Posterior cingulate gyrus (tissue), 11 donors: Measurements from ENCODE around the gene WNT9B.
"Not testable (repeated sequence)": the region's sequence is repeated elsewhere in the genome, so short reads cannot be mapped to it uniquely, and the experiment has no call there.

ENCODE experiments used
- DNase-seq, 10 donors: peaks; one replicate each; pipeline versions ENCODE4 v3.0.0 to v3.0.0-alpha.2; 2020 to 2021; ENCODE audit warnings: mixed read lengths in 3 of 10
- intact Hi-C: fragments of 100-400 bp; cut with DNase I; formaldehyde crosslinking; loops from one replicate; pipeline ENCODE4 v1.15.1; 2023

The WNT9B gene

GRCh38 chr17:46895171-46895570, 43.8 kb downstream of the WNT9B start:
- intact Hi-C loops: no loop called here
- DNase-seq: peak in 1 of 10 donors; percentile 67

DNA sequence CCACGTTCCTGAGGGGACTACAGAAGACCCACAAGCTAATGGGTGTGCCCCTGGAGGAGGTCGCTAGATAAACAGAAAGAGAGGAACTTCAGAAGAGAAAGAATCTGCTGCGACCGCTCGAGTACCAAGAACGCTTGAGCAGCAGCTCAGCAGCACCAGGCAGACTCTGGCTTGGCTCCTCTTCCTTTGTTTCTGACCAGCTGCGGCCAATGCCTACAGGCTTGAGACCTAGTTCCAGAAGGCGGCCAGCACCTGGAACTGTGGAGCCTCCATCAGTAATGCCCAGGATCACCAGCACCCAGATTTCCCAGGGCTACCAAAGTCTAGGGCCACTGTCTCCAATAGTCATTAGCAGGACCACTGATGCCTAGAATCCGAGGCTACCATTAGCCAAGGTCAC, 45.6 kb downstream of the WNT9B start:
- peak in 1 of 10 donors; percentile 17 for DNase-seq
- intact Hi-C loops: no loop called here

DNA sequence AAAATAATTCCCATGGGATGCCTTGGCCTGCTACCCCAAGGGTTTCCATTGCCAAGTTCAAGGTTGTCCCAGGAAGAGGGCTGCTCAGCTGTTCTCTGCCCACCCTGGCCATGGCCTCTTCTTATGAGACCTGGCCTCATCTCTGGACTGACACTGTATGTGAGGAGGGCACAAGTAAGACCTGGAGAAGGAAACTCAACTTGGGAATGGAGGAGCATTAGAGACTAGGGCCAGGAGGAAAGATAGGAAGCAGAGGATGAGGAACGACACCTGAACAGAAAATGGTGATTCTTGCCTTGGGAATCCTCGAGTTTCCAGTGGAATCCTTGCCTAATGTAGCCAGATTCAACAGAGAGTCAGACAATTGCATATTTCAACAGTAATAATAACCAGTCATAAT, 47.0 kb downstream of the WNT9B start:
- no peak for DNase-seq
- intact Hi-C loops: no loop called here

GRCh38 chr17:46898860-46899259, 47.5 kb downstream of the WNT9B start:
- peak in 1 of 10 donors; percentile 13 for DNase-seq
- intact Hi-C loops: no loop called here

- peak in 1 of 10 donors; percentile 10 for DNase-seq
- intact Hi-C loops: no loop called here
Measured at GRCh38 chr17:46901291-46901690, 49.9 kb downstream of the WNT9B start.

- peak in 1 of 10 donors; percentile 15 for DNase-seq
Measured at GRCh38 chr17:46903762-46904672, 52.6 kb downstream of the WNT9B start.

DNA sequence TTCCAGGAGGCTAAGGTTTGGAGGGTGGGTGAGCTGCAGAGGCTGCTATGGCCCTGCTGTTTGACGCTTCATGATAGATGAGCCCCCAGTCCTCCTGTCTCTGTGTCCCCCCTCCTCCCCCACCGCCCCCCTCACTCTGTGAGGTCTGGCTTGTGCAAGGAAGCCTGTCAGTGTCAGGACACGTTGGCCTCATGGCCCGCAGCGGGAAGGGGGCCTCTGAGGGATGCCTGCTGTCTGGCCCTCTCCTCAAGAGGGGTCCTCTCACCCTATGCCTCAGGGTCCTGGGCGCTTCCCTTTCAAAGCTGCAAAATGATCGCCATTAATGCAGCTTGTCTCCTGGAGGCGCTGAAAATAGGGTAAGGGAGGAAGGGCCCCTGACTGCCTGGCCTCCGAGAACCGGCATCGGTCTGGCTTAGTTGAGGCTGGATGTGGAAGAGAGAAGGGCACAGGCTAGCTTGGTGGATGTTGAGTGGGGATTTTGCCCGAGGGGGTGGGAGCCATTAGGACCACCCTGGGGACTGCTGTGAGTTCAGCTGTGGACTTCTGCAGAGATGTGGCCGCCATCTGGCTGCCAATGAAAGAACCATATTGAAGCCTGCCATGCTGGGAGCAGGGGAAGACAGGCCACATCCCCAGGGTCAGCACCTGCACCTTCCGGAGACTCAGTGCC, 56.8 kb downstream of the WNT9B start:
- intact Hi-C loops: no loop called here
- DNase-seq: no peak

More at GRCh38 chr17:46903762-46904672, 52.6 kb downstream of the WNT9B start:
- intact Hi-C loops: no loop called here

DNA sequence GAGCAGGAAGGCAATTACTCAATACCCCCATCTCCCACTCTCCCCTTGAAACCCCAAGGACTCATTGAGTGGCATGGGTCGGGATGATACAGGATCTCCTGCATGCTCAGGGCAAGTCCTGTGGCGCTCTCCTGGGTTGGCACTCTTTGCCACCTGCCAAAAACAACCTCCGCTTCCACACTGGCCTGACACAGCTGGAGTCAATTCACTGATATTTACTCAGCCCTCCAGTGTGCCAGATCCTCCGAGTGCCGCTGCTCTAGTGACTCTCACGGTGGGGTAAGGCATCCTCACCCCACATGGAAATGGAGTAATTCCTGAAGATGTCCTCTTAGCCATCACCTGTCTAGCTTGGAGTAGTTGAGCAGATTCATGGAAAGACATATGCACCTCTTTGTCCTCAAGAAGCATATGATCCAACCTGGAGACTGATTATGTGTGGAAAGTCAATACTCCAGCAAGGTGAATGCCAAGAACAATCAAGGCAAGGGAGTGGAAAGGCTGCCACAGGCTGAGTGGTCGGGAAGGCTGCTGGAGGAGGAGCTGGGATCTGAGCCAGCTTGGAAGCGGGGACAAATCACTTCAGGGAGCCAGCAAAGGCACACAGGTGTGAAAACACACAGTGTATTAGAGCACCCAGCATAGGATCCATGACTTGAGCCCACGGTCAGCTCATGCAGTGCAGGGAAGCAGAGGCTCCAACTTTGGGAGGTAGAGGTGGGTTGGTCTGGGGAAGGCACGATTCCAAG, 59.0 kb downstream of the WNT9B start:
- intact Hi-C loops: no loop called here
- DNase-seq: no peak

GRCh38 chr17:46911311-46911710, 59.9 kb downstream of the WNT9B start:
- intact Hi-C loops: no loop called here
- DNase-seq: no peak

DNA sequence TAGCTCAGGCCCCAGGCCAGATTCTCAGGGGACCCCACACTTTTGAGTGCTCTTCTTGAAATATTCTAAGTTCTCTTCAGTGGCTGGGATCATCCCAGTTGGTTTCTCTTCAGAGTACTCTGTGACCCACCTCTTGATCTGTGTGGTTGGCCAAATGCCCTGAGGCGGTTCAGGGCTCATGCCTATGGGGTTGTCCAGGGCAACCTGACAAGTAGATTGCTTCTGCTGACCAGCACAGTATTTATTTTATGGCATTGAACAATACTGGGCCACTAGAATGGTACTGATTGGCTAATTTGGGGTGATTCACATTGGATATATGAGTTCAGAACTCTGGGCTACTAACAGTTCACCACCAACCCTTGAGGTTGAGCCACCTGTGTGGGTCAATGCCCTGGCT, 64.2 kb downstream of the WNT9B start:
- DNase-seq: no peak
- intact Hi-C loops: no loop called here

DNA sequence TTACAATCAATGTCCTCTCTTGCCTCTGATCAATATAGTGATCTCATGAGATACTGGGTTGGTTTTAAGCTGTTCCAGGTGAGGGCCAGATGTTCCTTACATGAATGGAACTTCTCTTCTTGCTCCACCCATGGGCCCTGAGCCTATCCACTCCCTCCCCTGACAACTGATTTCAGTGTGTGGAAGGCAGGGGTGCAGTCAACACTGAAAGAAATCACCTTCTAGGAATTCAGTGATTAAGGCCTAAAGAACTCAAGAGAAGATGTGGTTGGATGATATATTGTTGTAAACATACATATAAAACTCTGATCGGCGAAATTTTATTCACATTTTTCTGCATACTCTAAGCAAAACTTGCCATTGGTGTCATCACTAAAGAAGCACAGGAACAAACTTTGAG, 64.8 kb downstream of the WNT9B start:
- DNase-seq: no peak
- intact Hi-C loops: no loop called here

DNA sequence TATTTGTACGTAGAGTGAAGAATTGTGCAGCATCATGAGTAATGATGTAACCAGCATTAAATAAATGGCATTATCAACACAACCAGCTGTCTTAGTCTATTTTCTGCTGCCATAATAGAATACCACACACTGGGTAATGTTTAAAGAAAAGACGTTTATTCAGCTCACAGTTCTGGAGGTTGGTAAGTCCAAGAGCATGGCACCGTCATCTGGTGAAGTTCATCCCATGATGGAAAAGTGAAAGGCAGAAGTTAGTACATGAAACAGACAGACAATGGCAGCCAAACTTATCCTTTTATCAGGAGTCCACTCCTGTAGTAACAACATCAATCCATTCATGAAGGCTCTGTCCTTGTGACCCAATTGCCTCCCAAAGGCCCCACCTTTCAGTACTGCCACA, 65.2 kb downstream of the WNT9B start:
- intact Hi-C loops: no loop called here
- DNase-seq: no peak

DNA sequence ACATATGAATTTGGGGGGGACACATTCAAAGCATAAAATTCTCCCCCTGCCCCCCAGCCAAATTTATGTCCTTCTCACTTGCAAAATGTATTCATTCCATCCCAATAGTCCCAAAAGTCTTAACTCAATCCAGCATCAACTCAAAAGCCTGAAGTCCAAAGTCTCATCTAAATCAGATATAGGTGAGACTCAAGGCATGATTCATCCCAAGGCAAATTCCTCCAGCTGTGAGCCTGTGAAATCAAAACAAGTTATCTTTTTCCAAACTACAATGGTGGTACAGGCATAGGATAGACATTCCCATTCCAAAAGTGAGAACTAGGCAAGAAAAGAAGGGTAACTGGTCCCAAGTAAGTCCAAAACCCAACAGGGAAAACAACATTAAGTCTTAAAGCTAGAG, 65.7 kb downstream of the WNT9B start:
- intact Hi-C loops: no loop called here
- DNase-seq: no peak

DNA sequence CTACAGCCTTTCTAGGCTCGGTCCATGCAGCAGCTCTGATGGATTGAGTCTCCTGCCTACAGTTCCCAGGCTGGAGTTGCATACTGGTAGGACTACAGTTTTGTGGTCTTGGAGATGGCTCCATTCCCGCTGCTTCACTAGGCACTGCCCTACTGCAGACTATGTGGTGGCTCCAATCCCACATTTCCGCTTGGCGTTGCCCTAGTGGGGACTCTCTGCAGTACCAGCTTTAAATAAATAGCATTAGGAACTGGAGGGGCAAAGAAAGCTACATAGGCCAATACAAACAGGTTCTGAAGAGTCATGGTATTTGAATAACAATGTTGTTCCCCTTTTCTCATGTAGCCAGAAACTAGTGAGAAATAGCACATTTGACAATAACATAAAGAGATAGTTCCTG, 66.1 kb downstream of the WNT9B start:
- intact Hi-C loops: no loop called here

DNA sequence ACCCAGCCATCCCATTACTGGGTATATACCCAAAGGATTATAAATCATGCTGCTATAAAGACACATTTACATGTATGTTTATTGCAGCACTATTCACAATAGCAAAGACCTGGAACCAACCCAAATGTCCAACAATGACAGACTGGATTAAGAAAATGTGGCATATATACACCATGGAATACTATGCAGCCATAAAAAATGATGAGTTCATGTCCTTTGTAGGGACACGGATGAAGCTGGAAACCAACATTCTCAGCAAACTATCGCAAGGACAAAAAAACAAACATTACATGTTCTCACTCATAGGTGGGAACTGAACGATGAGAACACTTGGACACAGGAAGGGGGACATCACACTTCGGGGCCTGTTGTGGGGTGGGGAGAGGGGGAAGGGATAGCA, 70.6 kb downstream of the WNT9B start:
- intact Hi-C loops: loop anchor here (5.0 kb wide), 1 partner anchor 145 kb away; no protein-coding TSS in a partner anchor
- not testable (repeated sequence) for DNase-seq

More for the DNA sequence above, 66.1 kb downstream of the WNT9B start:
- DNase-seq: no peak

GRCh38 chr17:46922487-46922803, 71.1 kb downstream of the WNT9B start:
- no peak for DNase-seq
- intact Hi-C loops: loop anchor here (5.0 kb wide), 1 partner anchor 145 kb away; no protein-coding TSS in a partner anchor

DNA sequence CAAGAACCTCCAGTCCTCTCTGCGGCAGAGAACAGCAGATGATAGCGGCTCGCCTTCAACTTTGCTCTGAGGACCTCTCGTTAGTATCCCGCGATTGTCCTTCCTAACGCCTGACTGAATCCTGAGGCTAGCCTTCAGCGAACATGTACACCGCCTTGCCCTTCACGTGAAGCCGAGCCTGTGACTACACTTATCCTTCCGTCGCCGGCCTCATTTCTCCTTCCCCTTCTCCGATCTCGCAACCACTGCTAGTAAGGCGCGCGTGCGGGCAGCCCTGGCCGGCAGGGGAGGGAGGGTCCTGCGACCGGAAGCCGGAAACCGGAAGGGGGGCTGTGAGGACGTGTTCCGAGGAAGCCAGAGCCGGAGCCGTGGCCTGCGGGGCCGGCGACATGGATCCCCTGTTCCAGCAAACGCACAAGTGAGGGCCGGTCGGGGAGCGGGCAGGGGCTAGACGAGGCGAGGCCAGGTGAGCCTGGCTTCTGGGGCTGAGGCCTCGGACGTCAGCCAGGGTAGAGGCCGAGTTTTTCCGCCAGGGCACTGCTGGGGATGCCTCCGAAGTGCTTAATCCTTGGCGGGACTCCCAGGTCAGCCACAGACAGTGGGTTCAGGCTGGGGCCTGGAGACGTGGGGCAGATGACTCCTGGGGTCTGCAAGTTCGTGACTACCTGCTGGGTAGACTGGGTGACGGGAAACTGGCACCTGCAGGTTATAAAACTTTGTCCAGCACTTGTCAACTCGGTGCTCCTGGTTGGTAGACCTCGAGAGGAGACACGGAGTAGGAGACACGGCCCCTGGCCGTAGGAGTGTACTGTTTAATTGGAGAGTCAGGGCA, 71.6 kb downstream of the WNT9B start, which contains the start of gene GOSR2:
GOSR2 (plus strand) TSS at position 357 of the 832 bp plus-strand sequence; CDS start at position 390, 33 bp downstream.
- peak; percentile 84 to 98 (median 91) for DNase-seq
- intact Hi-C loops: loop anchor here (5.0 kb wide), 1 partner anchor 144 kb away; no protein-coding TSS in a partner anchor

DNA sequence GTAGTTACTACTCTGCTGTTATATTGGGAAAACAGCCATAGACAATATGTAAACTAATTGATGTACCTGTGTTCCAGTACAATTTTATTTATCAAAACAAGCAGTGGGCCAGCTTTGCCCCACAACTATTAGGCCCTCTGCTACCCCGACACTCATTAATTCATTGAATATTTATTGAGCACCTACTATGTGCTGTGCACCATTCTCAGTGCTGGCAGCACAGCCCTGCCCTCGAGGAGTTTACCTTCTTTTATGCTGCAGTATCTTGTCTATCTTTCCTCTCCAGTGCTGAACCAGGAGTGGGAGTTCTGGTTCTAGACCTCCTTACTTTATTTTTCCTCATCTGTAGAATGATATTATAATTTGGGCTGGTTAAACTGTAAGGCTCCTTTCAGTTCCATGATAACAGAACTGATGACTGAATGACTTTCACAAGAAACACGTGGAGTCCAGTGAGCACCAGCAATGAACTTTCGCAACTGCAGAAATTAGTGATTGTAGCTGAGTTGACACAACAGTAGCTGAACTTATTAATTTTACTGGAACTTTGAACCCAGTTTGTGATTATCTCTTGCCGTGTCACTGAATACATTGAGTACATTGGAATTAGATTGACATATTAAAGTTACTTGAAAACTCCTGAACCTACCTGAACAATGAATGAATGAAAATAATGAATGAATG, 73.9 kb downstream of the WNT9B start:
- intact Hi-C loops: no loop called here
- DNase-seq: no peak
